Osteoblast (primary cell): ENCODE data around the gene GDF9. TPM values are rescaled to one million over a fixed set of nuclear protein-coding genes. Genes with fewer than 3 reads are reported as not detected.

Experiments
- DNase-seq: peaks from one replicate; pipeline ENCODE4 v3.0.0; 2011; ENCODE audit warnings: low spot score, mixed read lengths; ENCODE audit not compliant: insufficient read length; ENCODE audit errors: missing footprints
- H2AFZ ChIP-seq: 2 replicates; pipeline ENCODE4 v1.6.0; 2011; ENCODE audit warnings: mild to moderate bottlenecking, low read length
- H3K27ac ChIP-seq: 2 replicates; pipeline ENCODE4 v1.5.1; 2011; ENCODE audit warnings: mild to moderate bottlenecking, low read depth, low read length, moderate library complexity
- H3K27me3 ChIP-seq: 2 replicates; pipeline ENCODE4 v1.6.0; 2012; ENCODE audit warnings: mild to moderate bottlenecking, control low read depth, inconsistent platforms, low read length, moderate library complexity; ENCODE audit not compliant: insufficient read depth
- H3K36me3 ChIP-seq: 2 replicates; pipeline ENCODE4 v1.5.1; 2011; ENCODE audit warnings: mild to moderate bottlenecking, low read length, control low read depth, moderate library complexity; ENCODE audit not compliant: insufficient read depth
- H3K4me1 ChIP-seq: 2 replicates; pipeline ENCODE4 v1.5.1; 2011; ENCODE audit warnings: mild to moderate bottlenecking, low read length, control low read depth, moderate library complexity; ENCODE audit not compliant: insufficient read depth
- H3K4me2 ChIP-seq: 2 replicates; pipeline ENCODE4 v1.6.0; 2011; ENCODE audit warnings: mild to moderate bottlenecking, low read length; ENCODE audit not compliant: insufficient read depth
- H3K4me3 ChIP-seq: fragments of 200-600 bp; sonication (generic); 3 replicates; pipeline ENCODE4 v1.5.1; 2012; ENCODE audit warnings: mild to moderate bottlenecking, low read length, inconsistent platforms; ENCODE audit not compliant: insufficient read depth
- H3K79me2 ChIP-seq: 2 replicates; pipeline ENCODE4 v1.6.0; 2012; ENCODE audit warnings: mild to moderate bottlenecking, low read length, control low read depth, inconsistent platforms; ENCODE audit not compliant: insufficient read depth
- H3K9me3 ChIP-seq: 2 replicates; pipeline ENCODE4 v1.5.1; 2011; ENCODE audit warnings: low read depth, low read length, control low read depth
- H4K20me1 ChIP-seq: 2 replicates; pipeline ENCODE4 v1.6.0; 2012; ENCODE audit warnings: mild to moderate bottlenecking, low read length, control low read depth; ENCODE audit not compliant: insufficient read depth
- CTCF ChIP-seq: IDR thresholded peaks from 2 replicates; pipeline ENCODE4 v1.5.1; 2011; ENCODE audit warnings: mild to moderate bottlenecking, low read depth, low read length, moderate library complexity; ENCODE audit errors: extremely low read depth
- total RNA-seq: library from RNA; depleted of rRNA; stranded (reverse); fragments of >200 nt; gene quantifications from 2 replicates; pipeline ENCODE4 v1.2.3, GENCODE V29; 2012

The GDF9 gene
- total RNA-seq, 1 donor: 0.36 TPM

GRCh38 chr5:132896685-132897084 is 30.4 kb upstream of the GDF9 start:
- Histone ChIP-seq H3K27me3 (no peaks in the 10 kb centered on the region), H3K79me2 (peaks cover 71% of the 10 kb centered on the region), H3K4me1 (no peaks in the 10 kb centered on the region), H3K4me3 (no peak overlapping the region), H4K20me1 (peaks cover 11% of the 10 kb centered on the region), H3K36me3 (peaks cover 80% of the 10 kb centered on the region), H3K4me2 (no peak overlapping the region), H3K9me3 (no peaks in the 10 kb centered on the region), H3K27ac (no peak overlapping the region), H2AFZ (no peak overlapping the region)
- no peak for TF ChIP-seq CTCF
- DNase-seq: no peak

- H3K9me3 ChIP-seq: no peaks in the 10 kb centered on the region
- peaks cover 76% of the 10 kb centered on the region for H3K36me3 ChIP-seq
- H3K27me3 ChIP-seq: no peaks in the 10 kb centered on the region
- peaks cover 11% of the 10 kb centered on the region for H4K20me1 ChIP-seq
- no peak overlapping the region for H3K4me3 ChIP-seq
- DNase-seq: no peak
- TF ChIP-seq CTCF: no peak
- no peaks in the 10 kb centered on the region for H3K4me1 ChIP-seq
- H3K79me2 ChIP-seq: peaks cover 64% of the 10 kb centered on the region
- no peak overlapping the region for H3K27ac ChIP-seq
- H3K4me2 ChIP-seq: no peak overlapping the region
- H2AFZ ChIP-seq: no peak overlapping the region
Observed at GRCh38 chr5:132895719-132896305, 29.5 kb upstream of the GDF9 start.

GRCh38 chr5:132890817-132891216 is 24.5 kb upstream of the GDF9 start:
- H4K20me1 ChIP-seq: peaks cover 7% of the 10 kb centered on the region
- no peak overlapping the region for H3K4me2 ChIP-seq
- peaks cover 79% of the 10 kb centered on the region for H3K36me3 ChIP-seq
- no peak for DNase-seq
- H3K27me3 ChIP-seq: no peaks in the 10 kb centered on the region
- TF ChIP-seq CTCF: no peak
- H3K9me3 ChIP-seq: no peaks in the 10 kb centered on the region
- no peak overlapping the region for H3K4me3 ChIP-seq
- no peak overlapping the region for H2AFZ ChIP-seq
- no peaks in the 10 kb centered on the region for H3K4me1 ChIP-seq
- H3K27ac ChIP-seq: no peak overlapping the region
- peaks cover 41% of the 10 kb centered on the region for H3K79me2 ChIP-seq

- no peaks in the 10 kb centered on the region for H3K4me1 ChIP-seq
- no peak for TF ChIP-seq CTCF
- H3K27ac ChIP-seq: no peak overlapping the region
- DNase-seq: no peak
- no peaks in the 10 kb centered on the region for H3K27me3 ChIP-seq
- H2AFZ ChIP-seq: no peak overlapping the region
- H3K9me3 ChIP-seq: no peaks in the 10 kb centered on the region
- no peak overlapping the region for H3K4me2 ChIP-seq
- peaks cover 7% of the 10 kb centered on the region for H4K20me1 ChIP-seq
- H3K79me2 ChIP-seq: peaks cover 30% of the 10 kb centered on the region
- no peak overlapping the region for H3K4me3 ChIP-seq
- H3K36me3 ChIP-seq: peaks cover 74% of the 10 kb centered on the region
Observed at GRCh38 chr5:132889501-132889900, 23.2 kb upstream of the GDF9 start.
